ENCODE measurements around the gene NPIPB5.
"Not testable (repeated sequence)": the region's sequence is repeated elsewhere in the genome, so short reads cannot be mapped to it uniquely, and the experiment has no call there.

DNA sequence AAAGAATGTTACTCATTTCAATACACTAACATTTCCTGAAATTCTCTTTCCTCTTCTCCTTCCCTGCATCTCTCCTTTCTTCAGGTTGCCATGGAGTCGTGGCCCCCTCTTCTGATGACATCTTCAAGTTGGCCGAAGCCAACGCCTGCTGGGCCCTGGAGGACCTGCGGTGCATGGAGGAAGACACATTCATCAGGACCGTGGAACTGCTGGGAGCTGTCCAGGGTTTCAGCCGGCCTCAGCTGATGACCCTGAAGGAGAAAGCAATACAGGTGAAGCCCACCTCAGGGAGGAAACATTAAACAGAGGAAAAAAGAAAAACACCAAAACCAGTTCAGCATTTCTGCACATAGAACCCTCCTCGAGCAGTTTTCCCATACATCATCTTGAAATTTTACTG is 46.1 kb downstream of the NPIPB5 start:
- TF ChIP-seq, protein P1, sequence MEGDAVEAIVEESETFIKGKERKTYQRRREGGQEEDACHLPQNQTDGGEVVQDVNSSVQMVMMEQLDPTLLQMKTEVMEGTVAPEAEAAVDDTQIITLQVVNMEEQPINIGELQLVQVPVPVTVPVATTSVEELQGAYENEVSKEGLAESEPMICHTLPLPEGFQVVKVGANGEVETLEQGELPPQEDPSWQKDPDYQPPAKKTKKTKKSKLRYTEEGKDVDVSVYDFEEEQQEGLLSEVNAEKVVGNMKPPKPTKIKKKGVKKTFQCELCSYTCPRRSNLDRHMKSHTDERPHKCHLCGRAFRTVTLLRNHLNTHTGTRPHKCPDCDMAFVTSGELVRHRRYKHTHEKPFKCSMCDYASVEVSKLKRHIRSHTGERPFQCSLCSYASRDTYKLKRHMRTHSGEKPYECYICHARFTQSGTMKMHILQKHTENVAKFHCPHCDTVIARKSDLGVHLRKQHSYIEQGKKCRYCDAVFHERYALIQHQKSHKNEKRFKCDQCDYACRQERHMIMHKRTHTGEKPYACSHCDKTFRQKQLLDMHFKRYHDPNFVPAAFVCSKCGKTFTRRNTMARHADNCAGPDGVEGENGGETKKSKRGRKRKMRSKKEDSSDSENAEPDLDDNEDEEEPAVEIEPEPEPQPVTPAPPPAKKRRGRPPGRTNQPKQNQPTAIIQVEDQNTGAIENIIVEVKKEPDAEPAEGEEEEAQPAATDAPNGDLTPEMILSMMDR (conservative IDR thresholded peaks at IDR 0.05), result not testable (repeated sequence)
- not testable (repeated sequence) for TF ChIP-seq ZFX (IDR thresholded peaks at IDR 0.05)

All from C4-2B (cell line).